Mesenchymal stem cell (in vitro differentiated cells and primary cell): ENCODE results near the gene MYOZ2.

ENCODE experiments used
- DNase-seq: peaks from one replicate; pipeline ENCODE4 v3.0.0-alpha.2; 2013
- H2AFZ ChIP-seq: one replicate; pipeline ENCODE4 v1.6.1; 2013; ENCODE audit warnings: low read depth, mild to moderate bottlenecking, control low read depth, inconsistent platforms, low read length, moderate library complexity
- H2AK5ac ChIP-seq: 2 replicates; pipeline ENCODE4 v1.6.1; 2013; ENCODE audit warnings: low read length, moderate library complexity, mild to moderate bottlenecking, inconsistent platforms; ENCODE audit not compliant: severe bottlenecking
- H2BK120ac ChIP-seq: one replicate; pipeline ENCODE4 v1.6.1; 2013; ENCODE audit warnings: low read depth, mild to moderate bottlenecking, inconsistent platforms, low read length, moderate library complexity
- H2BK12ac ChIP-seq, 2 experiments: one replicate each; pipeline ENCODE4 v1.6.1; 2013; ENCODE audit warnings: inconsistent platforms in 2 of 2, low read length in 2 of 2, mild to moderate bottlenecking in 2 of 2, moderate library complexity in 2 of 2, control low read depth in 1 of 2
- H2BK15ac ChIP-seq: one replicate; pipeline ENCODE4 v1.6.1; 2013; ENCODE audit warnings: mild to moderate bottlenecking, low read depth, inconsistent platforms; ENCODE audit not compliant: poor library complexity, severe bottlenecking
- H2BK5ac ChIP-seq: 2 replicates; pipeline ENCODE4 v1.6.1; 2013; ENCODE audit warnings: low read depth, mild to moderate bottlenecking, low read length, control low read depth, inconsistent platforms; ENCODE audit not compliant: poor library complexity, severe bottlenecking
- H3K14ac ChIP-seq, 2 experiments: one replicate each; pipeline ENCODE4 v1.6.1; 2013; ENCODE audit warnings: inconsistent platforms in 2 of 2, low read length in 2 of 2, control low read depth in 1 of 2, mild to moderate bottlenecking in 1 of 2, moderate library complexity in 1 of 2
- H3K18ac ChIP-seq, 2 experiments: one replicate each; pipeline ENCODE4 v1.6.1; 2013; ENCODE audit warnings: inconsistent platforms in 2 of 2, low read length in 2 of 2, control low read depth in 1 of 2, low read depth in 1 of 2, mild to moderate bottlenecking in 1 of 2
- H3K23ac ChIP-seq, 2 experiments: one replicate each; pipeline ENCODE4 v1.6.1; 2013; ENCODE audit warnings: inconsistent platforms in 2 of 2, low read length in 2 of 2, mild to moderate bottlenecking in 2 of 2, moderate library complexity in 2 of 2, control low read depth in 1 of 2
- H3K27ac ChIP-seq: 2 replicates; pipeline ENCODE4 v1.5.1; 2013; ENCODE audit warnings: mild to moderate bottlenecking, moderate library complexity, low read length, control low read depth, inconsistent platforms; ENCODE audit not compliant: poor library complexity, severe bottlenecking
- H3K27me3 ChIP-seq, 2 experiments: 2 replicates each; pipeline versions ENCODE4 v1.6.1 to v1.7.0; 2013; ENCODE audit warnings: low read length in 2 of 2, mild to moderate bottlenecking in 2 of 2, moderate library complexity in 2 of 2, control low read depth in 1 of 2, inconsistent platforms in 1 of 2; ENCODE audit not compliant: control insufficient read depth in 1 of 2, insufficient read depth in 1 of 2
- H3K36me3 ChIP-seq, 2 experiments: 2 replicates each; pipeline versions ENCODE4 v1.6.1 to v1.7.0; 2013; ENCODE audit warnings: low read length in 2 of 2, control low read depth in 1 of 2, inconsistent platforms in 1 of 2, low read depth in 1 of 2, mild to moderate bottlenecking in 1 of 2; ENCODE audit not compliant: insufficient read depth in 2 of 2, control insufficient read depth in 1 of 2
- H3K4ac ChIP-seq, 2 experiments: one replicate each; pipeline ENCODE4 v1.6.1; 2013; ENCODE audit warnings: inconsistent platforms in 2 of 2, low read length in 2 of 2, mild to moderate bottlenecking in 2 of 2, moderate library complexity in 2 of 2, control low read depth in 1 of 2, low read depth in 1 of 2
- H3K4me1 ChIP-seq: 2 replicates; pipeline ENCODE4 v1.6.1; 2013; ENCODE audit warnings: low read depth, low read length, control low read depth; ENCODE audit not compliant: control insufficient read depth, insufficient read depth
- H3K4me2 ChIP-seq: 2 replicates; pipeline ENCODE4 v1.6.1; 2013; ENCODE audit warnings: low read length, mild to moderate bottlenecking, inconsistent platforms; ENCODE audit not compliant: poor library complexity, severe bottlenecking
- H3K4me3 ChIP-seq, 2 experiments: 2 replicates each; pipeline versions ENCODE4 v1.5.1 to v1.7.0; 2013; ENCODE audit warnings: low read length in 2 of 2, mild to moderate bottlenecking in 2 of 2, control low read depth in 1 of 2, low read depth in 1 of 2; ENCODE audit not compliant: insufficient read depth in 1 of 2
- H3K79me1 ChIP-seq: replicated peaks from 2 replicates; pipeline ENCODE4 v1.6.1; 2013; ENCODE audit warnings: mild to moderate bottlenecking, control low read depth, low read length, inconsistent platforms; ENCODE audit not compliant: poor library complexity, severe bottlenecking
- H3K9ac ChIP-seq: 2 replicates; pipeline ENCODE4 v1.7.0; 2013; ENCODE audit warnings: mild to moderate bottlenecking, low read length, moderate library complexity
- H3K9me3 ChIP-seq: 2 replicates; pipeline ENCODE4 v1.7.0; 2013; ENCODE audit warnings: mild to moderate bottlenecking, low read length; ENCODE audit not compliant: control insufficient read depth
- H4K8ac ChIP-seq: one replicate; pipeline ENCODE4 v1.6.1; 2013; ENCODE audit warnings: inconsistent platforms, mild to moderate bottlenecking, low read length, moderate library complexity
- H4K91ac ChIP-seq: one replicate; pipeline ENCODE4 v1.6.1; 2013; ENCODE audit warnings: mild to moderate bottlenecking, low read length, inconsistent platforms
- WGBS: methylation state at CpG from one replicate; pipeline ENCODE4 v1.1.7; 2013; ENCODE audit warnings: mixed read lengths; 5-methylcytosine and 5-hydroxymethylcytosine counted together

MYOZ2 gene

DNA sequence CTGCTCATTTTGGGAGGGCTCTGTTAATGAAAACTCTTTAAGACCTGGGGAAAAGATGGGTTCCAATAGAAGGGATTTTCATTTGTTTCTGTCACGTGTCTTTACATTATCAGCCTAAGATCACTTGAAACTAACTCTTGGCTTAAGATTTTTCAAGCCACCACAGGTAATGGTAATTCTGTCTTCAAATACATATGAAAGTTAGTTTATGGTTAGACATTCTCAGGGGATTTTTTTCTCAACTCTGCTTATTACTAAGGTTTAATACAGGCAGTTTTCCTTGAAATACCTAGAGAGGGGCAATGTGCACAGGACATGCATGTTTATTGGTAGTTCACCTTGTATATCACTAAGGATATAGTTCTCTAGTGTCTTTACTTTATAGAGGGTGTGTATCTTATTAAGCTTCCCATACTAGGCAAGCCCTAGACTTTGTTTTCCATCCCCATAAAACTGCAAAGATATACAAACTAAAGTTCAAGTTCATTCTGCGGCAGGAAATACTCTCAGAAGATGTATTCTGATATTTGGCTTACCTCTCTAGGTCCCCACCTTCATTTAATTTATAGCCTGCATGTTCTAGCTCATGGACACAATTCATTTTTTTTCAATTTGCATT, 38.2 kb upstream of the MYOZ2 start:
- Histone ChIP-seq H3K9me3 (no peaks in the 10 kb centered on the region), H3K9ac (peak overlapping the region; percentile 73), H3K27ac (no peak overlapping the region), H3K23ac (no peak overlapping the region), H3K36me3 (no peaks in the 10 kb centered on the region), H3K4me1 (no peaks in the 10 kb centered on the region), H2BK120ac (no peak overlapping the region), H2AK5ac (no peak overlapping the region), H2BK5ac (no peak overlapping the region), H4K91ac (no peak overlapping the region), H3K79me1 (no peaks in the 10 kb centered on the region), H3K14ac (no peak overlapping the region), H4K8ac (no peak overlapping the region), H2BK12ac (no peak overlapping the region), H3K4ac (no peak overlapping the region), H3K4me2 (no peak overlapping the region), H2BK15ac (no peak overlapping the region), H3K27me3 (no peaks in the 10 kb centered on the region), H3K4me3 (no peak overlapping the region), H2AFZ (no peak overlapping the region), H3K18ac (no peak overlapping the region)
- WGBS, result 90% methylated on average over 1 of the region's 2 CpGs
- DNase-seq, result no peak

DNA sequence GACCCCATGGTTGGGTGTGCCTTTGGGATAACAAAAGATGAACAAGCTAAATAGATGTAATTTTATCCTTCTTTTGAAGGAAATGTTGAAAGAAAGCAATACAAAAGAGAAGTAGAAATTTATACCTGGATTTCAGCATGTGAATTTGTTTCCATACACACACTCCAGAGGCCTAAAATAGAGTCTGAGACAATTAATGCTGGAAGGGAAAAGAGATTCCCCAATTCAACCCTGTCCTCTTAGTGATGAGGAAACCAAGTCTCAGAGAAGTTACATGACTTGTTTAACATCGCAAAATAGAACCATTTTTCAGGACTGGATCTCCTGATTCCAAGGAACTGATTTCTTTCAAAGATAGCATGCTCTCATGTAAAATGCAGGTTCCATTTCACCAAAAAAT, 37.3 kb upstream of the MYOZ2 start:
- Histone ChIP-seq H2BK5ac (no peak overlapping the region), H3K4me3 (no peak overlapping the region), H2AFZ (no peak overlapping the region), H3K9me3 (no peaks in the 10 kb centered on the region), H3K4ac (no peak overlapping the region), H2BK12ac (no peak overlapping the region), H4K8ac (no peak overlapping the region), H3K36me3 (no peaks in the 10 kb centered on the region), H3K23ac (no peak overlapping the region), H3K27ac (no peak overlapping the region), H3K4me2 (no peak overlapping the region), H2BK120ac (no peak overlapping the region), H3K9ac (peak overlapping the region; percentile 73), H3K79me1 (no peaks in the 10 kb centered on the region), H3K18ac (no peak overlapping the region), H3K14ac (no peak overlapping the region), H3K4me1 (no peaks in the 10 kb centered on the region), H2AK5ac (no peak overlapping the region), H3K27me3 (no peaks in the 10 kb centered on the region), H4K91ac (no peak overlapping the region), H2BK15ac (no peak overlapping the region)
- no peak for DNase-seq
- WGBS, result 100% methylated on average over 1 of the region's 1 CpG

DNA sequence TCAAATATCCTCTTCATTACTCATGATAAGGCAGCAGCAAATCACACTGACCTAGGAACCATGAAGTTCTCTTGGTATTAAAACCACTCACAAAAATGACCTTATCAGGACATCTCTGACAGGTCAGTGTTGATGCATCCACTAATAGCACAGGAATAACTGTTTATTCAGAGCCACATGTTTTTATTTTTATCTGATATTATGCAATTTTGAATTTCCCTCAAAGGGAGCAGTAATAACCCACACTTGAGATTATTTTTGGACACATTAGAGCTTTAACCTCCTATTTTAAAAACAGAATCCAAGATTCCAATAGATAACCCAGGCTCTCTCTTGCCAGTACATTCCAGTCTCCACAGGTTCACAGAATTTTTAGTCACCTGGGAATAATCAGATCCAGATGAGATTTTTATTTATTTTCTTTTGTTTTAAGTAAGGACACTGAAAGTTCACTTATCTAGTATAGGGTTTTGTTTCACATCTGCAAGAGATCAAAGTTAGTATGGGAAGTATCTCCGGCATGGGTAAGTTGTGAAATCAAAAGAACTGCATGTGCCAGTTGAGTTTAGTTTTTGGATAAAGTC, 36.3 kb upstream of the MYOZ2 start:
- Histone ChIP-seq H2BK5ac (no peak overlapping the region), H3K18ac (no peak overlapping the region), H2AFZ (no peak overlapping the region), H3K4ac (no peak overlapping the region), H2BK120ac (no peak overlapping the region), H3K27me3 (no peaks in the 10 kb centered on the region), H4K91ac (no peak overlapping the region), H3K27ac (no peak overlapping the region), H2AK5ac (no peak overlapping the region), H3K4me1 (no peaks in the 10 kb centered on the region), H4K8ac (no peak overlapping the region), H3K14ac (no peak overlapping the region), H3K4me2 (no peak overlapping the region), H3K9ac (peak overlapping the region; percentile 73), H2BK15ac (no peak overlapping the region), H3K4me3 (no peak overlapping the region), H3K36me3 (no peaks in the 10 kb centered on the region), H3K23ac (no peak overlapping the region), H3K9me3 (no peaks in the 10 kb centered on the region), H3K79me1 (no peaks in the 10 kb centered on the region), H2BK12ac (no peak overlapping the region)
- DNase-seq, result peak; percentile 67
- 50% methylated on average over 1 of the region's 1 CpG for WGBS

DNA sequence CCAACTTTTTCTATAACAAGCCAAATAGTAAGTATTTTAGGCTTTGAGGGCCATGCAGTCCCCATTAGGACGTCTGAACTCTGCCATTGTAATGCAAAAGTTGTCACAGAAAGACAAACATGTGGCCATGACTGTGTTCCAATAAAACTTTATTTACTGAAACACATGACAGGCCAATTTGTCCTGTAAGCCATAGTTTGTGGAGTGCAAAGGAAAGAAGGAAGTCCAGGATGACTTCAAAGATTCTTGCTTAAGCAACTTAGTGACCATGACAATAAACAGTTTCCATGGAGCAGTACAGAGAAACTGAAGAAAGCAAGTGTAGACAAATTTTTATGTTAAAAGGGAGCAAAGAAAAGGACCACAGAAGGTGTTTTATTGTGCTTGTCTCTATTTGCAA, 35.0 kb upstream of the MYOZ2 start:
- H2BK120ac ChIP-seq, result no peak overlapping the region
- no peak overlapping the region for H3K4ac ChIP-seq
- H2BK5ac ChIP-seq, result no peak overlapping the region
- no peak overlapping the region for H2BK15ac ChIP-seq
- no peaks in the 10 kb centered on the region for H3K9me3 ChIP-seq
- no peak overlapping the region for H2AK5ac ChIP-seq
- no peak overlapping the region for H3K4me2 ChIP-seq
- no peak overlapping the region for H3K18ac ChIP-seq
- no peak overlapping the region for H3K23ac ChIP-seq
- no peak overlapping the region for H3K14ac ChIP-seq
- H3K27ac ChIP-seq, result no peak overlapping the region
- no peak overlapping the region for H4K8ac ChIP-seq
- H4K91ac ChIP-seq, result no peak overlapping the region
- H2AFZ ChIP-seq, result no peak overlapping the region
- no peaks in the 10 kb centered on the region for H3K36me3 ChIP-seq
- 22% methylated on average over 1 of the region's 1 CpG for WGBS
- H3K27me3 ChIP-seq, result no peaks in the 10 kb centered on the region
- H3K4me3 ChIP-seq, result no peak overlapping the region
- DNase-seq, result peak; percentile 70
- H3K9ac ChIP-seq, result no peak overlapping the region
- H3K4me1 ChIP-seq, result no peaks in the 10 kb centered on the region
- no peak overlapping the region for H2BK12ac ChIP-seq
- no peaks in the 10 kb centered on the region for H3K79me1 ChIP-seq
